Pons (tissue), 1 donor: ENCODE measurements around the gene BCAS3.

ENCODE experiments used
- DNase-seq: peaks from one replicate; pipeline ENCODE4 v3.0.0-alpha.2; 2016; ENCODE audit warnings: low spot score

BCAS3 gene

GRCh38 chr17:61316633-61317032, 639.0 kb downstream of the BCAS3 start:
- no peak for DNase-seq

GRCh38 chr17:61317779-61318178, 640.1 kb downstream of the BCAS3 start:
- DNase-seq: no peak

- peak; percentile 34 for DNase-seq
Observed at GRCh38 chr17:61318684-61319098, 641.0 kb downstream of the BCAS3 start.

DNA sequence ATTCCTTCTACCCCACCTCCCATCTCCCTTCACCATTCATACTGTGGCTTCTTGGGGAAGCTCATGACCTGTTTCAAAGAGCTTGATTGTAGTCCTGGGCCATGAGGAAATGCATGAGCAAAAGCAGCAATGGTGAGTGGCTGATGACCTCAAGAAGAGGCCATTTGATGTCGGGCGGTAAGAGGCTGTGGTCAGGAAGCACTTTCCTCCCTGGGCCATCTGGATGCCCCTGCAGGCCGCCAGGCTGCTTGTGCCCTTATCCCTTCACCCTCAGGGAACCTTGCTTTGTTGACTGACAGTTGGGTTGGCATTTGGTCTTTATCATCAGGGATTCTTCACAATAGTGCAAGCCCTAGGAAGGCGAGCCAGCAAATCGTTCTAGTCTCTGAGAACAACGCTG, 643.7 kb downstream of the BCAS3 start:
- DNase-seq: no peak

GRCh38 chr17:61322325-61323002, 644.8 kb downstream of the BCAS3 start:
- DNase-seq: no peak

DNA sequence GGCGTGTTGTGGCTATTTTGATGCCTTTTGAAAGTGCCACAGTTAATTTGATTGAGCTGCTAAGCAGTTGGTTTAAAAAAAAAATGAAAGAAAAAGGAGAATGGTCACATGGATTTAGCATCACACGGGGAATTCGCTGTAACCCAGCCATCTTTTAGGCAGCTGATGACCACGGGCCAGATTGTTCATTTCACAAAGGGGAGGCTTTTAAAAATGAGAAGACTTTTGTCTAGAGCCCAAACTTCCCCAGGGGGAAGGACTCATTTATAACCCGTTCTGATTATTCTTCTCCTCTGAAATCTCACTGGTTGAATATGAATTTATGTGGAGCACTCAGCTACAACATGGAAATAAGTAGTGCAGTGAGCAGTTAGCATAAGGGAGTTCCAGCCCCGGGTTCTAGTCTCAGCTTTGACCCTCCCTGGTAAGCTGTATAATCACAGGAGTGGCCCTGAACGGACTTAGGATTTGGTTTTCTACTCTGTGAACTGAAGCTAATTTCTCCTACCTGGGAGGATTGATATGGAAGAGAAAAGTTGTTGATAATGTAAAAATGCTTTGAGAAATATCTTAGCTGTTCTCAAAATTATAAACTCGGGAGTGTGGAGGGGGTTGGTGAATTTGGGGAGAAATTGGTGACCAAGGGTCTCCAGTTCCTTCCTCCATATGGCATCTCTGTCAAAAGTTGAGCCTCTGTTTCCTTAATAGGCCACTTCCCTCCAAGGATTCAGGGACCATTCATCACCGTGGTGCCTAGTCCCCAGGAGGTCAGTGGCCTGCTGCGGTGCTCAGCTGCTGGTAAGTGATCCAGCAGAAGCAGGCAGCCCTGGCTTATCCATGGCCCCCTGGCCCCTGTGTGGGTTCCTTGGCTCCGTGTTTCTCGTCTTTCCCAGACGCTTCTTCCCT, 645.6 kb downstream of the BCAS3 start:
- peak; percentile 45 for DNase-seq

DNA sequence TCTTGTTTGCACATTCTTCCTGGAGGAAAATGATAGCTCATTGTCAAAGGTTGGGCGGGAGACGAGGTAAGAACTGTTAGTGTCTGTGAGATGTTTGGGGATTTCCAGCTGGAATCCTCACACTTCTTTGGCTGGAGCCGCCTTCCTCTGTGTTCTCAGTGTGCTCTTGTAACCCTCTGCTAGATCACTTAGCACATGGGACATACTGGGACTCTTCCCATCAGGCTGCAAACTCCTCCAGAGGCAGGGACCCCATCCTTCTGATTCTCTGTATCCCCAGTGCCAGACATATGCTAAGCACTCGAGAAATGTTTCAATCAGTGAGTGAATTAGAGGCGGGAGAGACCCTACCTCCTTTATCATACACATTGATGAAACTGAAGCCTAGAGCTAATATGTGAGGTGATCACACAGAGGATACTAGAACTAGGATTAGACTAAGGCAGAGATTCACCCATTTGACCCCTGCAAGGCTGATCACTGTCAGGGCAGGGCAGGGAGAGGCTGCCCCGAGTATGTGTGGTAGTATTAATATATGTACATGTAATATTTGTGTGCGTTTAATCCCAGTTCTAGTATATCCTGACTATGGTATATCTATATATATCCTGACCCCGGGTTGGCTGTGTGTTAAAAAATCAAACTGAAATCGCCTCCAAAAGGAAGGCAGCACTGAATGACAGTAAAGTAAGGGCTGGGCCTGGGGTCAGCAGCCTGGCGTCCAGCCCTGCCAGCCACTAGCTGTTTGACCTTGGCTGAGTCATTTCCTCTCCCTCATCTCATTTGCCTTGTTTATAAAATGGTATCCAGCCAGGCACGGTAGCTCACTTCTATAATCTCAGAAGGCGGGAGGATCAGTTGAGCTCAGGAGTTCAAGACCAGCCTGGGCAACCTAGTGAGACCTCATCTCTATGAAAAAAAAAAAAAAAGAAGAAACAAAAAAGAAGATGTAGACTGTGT, 646.5 kb downstream of the BCAS3 start:
- DNase-seq: no peak

DNA sequence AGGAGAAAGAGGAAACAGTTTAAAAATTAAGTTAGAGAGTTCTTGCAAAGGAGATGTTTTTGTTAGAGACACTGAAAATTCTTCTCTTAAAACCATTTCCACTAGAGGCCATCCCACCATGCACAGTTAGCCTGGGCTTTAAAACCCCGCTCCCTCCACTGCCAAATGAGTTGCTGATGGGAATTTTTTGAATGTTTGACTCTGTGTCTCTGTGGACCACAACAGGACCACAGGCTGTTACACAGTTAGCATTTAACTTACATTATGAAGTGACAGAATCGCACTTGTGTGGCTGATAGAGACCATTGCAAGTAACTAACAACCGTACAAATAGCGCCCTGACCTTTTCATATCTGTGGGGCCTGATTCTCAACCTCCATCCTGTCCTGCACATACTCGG, 647.3 kb downstream of the BCAS3 start:
- no peak for DNase-seq

GRCh38 chr17:61325382-61326073, 647.9 kb downstream of the BCAS3 start:
- no peak for DNase-seq

GRCh38 chr17:61326330-61326729, 648.7 kb downstream of the BCAS3 start:
- DNase-seq: no peak

GRCh38 chr17:61328351-61328750, 650.7 kb downstream of the BCAS3 start:
- no peak for DNase-seq

DNA sequence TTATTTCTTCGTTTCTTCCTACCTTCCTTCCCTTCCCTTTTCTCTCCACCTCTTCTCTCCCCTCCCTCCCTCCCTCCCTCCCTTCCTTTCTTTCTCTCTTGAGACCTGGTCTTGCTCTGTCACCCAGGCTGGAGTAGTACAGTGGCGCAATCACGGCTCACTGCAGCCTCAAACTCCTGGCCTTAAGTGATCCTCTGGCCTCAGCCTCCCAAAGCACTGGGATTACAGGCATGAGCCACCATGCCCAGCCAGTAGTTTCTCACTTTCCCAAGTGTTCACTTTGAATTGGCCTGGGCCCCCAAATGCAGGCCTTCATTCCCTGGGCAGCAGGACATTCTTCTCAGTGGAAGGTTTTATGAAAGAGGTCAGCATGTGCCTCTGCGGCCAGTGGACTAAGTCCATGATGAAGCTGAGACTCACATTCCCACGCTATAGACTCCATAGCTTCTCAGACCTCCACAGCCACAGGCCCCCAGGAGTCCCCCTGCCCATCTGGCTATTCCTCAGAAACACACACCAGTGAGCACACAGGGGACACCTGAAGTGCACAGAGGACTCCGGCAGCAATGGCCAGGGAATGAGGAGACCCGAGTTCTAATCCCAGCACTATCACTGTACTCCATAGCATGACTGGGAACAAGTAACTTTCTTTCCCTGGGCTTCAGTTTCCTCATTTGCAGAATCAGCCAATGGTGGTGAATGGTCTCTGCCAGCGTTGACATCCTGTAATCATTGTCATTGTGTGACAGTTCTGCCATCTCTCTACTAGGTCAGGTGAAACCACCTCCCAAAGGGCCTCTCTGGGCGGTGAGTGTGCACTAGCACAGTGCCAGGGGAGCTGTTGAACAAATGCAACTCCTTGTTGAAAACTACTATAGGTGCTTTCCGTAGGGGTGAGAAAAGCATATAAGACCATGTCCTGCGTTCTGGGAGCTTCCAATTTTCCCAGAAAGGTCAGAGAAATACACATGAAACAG, 652.8 kb downstream of the BCAS3 start:
- no peak for DNase-seq

DNA sequence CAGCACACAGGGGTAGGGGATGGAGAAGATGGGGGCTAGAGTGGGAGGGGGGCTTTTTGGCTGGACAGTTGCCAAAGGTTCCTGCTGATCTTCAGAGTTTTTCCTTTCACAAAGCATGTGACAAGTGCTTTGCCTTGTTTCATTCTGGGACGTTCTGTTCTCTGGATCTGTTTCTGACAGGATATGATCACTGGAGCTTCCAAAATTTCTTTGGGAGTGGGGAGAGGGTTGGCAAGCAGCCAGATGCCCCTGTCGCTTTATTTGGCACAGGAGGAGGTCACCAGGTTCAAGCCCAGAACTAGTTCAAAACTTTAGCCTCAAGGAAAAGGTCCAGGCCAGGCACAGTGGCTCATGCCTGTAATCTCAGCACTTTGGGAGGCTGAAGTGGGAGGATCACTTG, 653.5 kb downstream of the BCAS3 start:
- DNase-seq: no peak

- no peak for DNase-seq
Observed at GRCh38 chr17:61331886-61332285, 654.2 kb downstream of the BCAS3 start.

DNA sequence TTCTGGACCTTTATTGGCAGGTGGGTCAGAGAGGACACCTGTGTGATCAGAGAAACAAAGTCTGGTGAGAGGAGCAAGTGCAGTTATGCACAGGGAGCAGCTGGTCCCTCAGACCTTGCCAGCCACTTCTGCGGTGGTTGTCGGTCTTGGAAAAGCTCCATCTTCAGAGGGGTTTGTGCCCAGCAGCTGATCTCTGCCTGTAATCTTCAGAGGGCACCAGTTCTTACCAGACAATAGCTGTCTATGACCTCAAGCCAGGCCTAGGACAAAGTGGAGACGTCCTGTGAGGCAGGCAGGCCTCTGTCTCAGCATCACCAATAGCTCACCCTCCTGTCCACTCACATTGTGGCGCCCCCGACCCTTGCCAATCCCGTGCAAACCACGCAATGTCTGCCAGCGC, 655.5 kb downstream of the BCAS3 start:
- no peak for DNase-seq

DNA sequence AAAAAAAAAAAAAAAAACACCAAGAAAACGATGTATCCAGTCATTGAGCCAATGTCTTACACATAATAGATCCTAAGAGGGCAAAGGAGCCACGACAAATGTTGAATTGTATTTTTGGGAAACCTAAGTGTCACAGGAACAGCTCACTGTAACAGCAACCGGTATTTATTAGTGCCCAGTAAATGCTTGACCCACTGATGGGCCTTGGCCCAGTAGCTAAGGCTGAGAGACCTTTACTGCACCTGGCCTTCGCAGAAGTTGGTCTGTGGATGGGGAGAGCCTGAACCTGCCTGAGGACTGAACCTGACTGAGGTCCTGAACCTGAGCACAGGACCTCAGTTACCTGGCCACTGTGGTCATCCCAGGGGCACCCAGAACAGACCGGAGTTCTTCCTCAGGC, 657.0 kb downstream of the BCAS3 start:
- no peak for DNase-seq

- no peak for DNase-seq
Observed at GRCh38 chr17:61335105-61335844, 657.6 kb downstream of the BCAS3 start.

DNA sequence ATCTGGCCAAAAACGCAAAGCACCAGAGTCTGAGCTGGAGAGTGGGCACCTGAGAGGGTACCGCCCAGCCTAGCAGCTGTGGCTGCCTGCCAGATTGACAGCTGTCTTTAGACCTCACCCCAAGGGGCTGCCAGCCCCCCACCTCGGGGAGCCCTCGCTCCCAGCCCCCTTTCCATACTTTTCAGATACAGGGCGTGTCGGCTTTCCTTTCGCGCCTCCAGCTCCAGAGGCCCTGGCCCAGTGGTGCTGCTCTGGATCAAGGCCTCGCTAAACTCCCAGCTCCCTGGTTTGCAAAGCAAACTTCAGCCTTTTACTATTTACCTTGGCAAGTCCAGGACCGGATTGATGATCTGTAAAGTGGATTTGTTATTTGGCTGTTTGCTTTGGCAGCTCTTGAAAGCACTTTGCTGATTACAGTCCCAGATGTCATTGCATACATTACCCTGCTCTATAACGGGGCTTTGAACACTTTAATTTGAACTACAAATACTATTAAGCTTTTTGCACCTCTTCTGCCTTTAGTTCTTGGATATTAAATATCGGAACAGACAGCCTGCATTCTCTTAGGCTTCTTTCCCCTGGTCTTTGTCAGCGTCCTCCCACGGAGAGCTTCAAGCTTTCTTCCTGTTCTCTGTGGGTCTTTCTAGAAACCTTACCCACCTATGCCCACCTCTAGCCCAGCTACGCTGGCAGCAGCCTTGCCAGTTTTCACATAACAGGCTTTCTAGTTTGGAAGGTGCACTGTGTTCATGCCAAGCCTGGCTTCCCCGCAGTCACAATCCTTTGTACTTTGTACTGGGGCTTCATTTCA, 658.4 kb downstream of the BCAS3 start:
- DNase-seq: no peak

GRCh38 chr17:61337290-61337689, 659.6 kb downstream of the BCAS3 start:
- no peak for DNase-seq
